VCaP (cell line): ENCODE results near the gene HERPUD2.
"Not testable (repeated sequence)": the region's sequence is repeated elsewhere in the genome, so short reads cannot be mapped to it uniquely, and the experiment has no call there.

Experiments
- H3K27ac ChIP-seq: fragments of 450-650 bp; 2 replicates; pipeline ENCODE4 v1.5.1; 2017
- CTCF ChIP-seq: fragments of 450-650 bp; conservative IDR thresholded peaks from 2 replicates; pipeline ENCODE4 v1.5.1; 2017; ENCODE audit warnings: mild to moderate bottlenecking, moderate library complexity

The HERPUD2 gene

DNA sequence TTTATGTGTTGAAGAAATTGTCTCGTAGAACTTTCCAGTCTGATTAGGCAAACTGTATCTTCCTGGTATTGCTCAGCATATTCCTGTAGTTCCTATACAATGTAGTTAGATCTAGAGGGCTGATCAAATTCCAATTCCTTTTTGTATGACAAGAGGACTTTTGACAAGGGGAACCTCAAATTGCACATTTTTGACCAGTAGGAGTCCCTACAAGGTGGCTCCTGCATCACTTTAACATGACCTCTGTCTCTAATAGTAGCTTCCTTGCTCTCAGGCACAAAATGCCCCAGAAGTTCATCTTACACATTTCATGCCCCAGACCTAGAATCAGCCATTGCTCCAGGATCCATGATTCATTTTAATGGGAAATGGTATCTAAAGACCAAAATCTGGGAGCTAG, 18.7 kb downstream of the HERPUD2 start:
- no peak overlapping the region for H3K27ac ChIP-seq
- TF ChIP-seq CTCF: no peak

DNA sequence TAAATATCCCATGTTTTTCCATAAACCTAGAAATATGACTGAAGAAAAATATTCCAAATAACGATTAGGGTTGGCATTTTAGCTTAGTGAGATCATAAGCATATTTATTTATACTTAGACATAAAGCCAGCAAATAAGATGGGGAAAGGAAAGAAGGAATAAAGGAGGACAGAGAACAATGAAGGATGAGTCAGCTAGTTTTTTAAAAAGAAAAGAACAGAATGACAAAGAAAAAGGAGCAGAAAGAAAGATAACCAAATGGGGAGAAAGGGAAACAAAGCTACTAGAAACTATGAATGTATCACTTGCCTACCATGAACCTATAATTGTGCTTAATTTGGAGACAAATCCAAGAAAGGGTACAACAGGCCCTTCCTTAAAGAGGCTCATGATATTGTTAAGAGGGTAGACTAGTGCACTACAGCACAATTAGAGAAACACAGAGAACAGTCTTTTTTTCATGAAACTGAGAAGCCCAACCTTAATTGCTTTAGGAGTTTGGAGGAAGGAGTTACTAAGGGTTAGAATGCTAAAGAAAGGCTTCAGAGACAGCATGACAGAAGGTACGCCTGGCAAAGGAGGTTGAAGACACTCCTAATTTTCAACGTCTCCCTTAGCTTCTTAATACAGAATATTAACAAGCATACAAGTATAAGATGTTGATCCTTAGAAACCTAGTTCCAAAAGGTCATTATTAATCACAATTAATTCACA, 23.9 kb downstream of the HERPUD2 start:
- TF ChIP-seq CTCF: no peak
- H3K27ac ChIP-seq: no peak overlapping the region

DNA sequence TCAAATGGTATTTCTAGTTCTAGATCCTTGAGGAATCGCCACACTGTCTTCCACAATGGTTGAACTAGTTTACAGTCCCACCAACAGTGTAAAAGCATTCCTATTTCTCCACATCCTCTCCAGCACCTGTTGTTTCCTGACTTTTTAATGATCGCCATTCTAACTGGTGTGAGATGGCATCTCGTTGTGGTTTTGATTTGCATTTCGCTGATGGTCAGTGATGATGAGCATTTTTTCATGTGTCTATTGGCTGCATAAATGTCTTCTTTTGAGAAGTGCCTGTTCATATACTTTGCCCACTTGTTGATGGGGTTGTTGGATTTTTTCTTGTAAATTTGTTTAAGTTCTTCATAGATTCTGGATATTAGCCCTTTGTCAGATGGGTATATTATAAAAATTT, 34.5 kb downstream of the HERPUD2 start:
- H3K27ac ChIP-seq: not testable (repeated sequence)

DNA sequence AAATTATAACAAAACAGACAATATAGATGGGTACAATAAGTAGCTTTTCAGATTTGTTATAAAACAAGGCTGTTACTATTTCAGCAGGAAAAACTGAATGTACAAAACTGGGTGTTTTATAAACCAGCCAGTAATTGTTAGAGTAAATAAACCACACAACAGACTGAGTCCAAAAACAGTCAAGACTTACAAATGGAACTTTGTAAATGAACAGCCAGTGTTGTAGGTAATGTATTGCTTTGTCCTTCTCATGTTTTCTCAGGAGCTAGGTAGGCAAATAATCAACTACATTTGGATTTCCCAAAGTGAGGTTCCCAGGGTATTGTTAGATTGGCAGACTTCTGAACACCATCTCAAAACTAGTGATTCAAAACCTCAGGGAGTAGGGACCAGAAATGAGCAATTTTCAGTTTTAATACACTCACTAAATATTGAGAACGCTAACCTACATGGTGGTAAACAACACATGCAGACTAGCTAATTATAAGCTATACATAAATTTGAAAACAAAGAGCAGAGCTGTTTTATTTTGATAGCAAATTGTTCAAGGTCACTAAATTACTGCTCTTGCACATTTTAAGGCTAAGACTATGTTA, 36.2 kb downstream of the HERPUD2 start:
- TF ChIP-seq CTCF: no peak
- no peak overlapping the region for H3K27ac ChIP-seq

- no peak for TF ChIP-seq CTCF
- no peak overlapping the region for H3K27ac ChIP-seq
These were observed 37.8 kb downstream of the HERPUD2 start for GRCh38 chr7:35657125-35657524.

GRCh38 chr7:35654558-35654957, 40.4 kb downstream of the HERPUD2 start:
- H3K27ac ChIP-seq: not testable (repeated sequence)

DNA sequence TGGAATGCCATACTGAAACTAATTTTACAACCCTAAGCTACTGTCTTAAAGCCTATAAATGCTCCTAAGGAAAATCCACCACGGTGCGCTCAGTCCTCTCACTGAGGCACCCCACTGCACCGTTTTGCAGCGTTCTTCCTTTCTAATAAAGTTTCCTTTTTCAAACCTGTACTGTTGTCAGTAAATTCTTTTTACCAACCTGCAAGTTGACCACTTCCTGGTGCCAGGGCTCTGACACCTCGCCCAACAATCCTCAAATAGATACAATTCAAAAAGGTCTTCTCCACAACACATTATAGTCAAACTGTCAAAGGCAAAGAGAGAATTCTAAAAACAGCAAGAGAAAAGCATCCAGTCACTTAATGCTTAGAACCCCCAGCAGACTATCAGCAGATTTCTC, 42.8 kb downstream of the HERPUD2 start:
- TF ChIP-seq CTCF: no peak
- H3K27ac ChIP-seq: no peak overlapping the region

GRCh38 chr7:35650751-35651150, 44.2 kb downstream of the HERPUD2 start:
- no peak for TF ChIP-seq CTCF
- H3K27ac ChIP-seq: no peak overlapping the region

DNA sequence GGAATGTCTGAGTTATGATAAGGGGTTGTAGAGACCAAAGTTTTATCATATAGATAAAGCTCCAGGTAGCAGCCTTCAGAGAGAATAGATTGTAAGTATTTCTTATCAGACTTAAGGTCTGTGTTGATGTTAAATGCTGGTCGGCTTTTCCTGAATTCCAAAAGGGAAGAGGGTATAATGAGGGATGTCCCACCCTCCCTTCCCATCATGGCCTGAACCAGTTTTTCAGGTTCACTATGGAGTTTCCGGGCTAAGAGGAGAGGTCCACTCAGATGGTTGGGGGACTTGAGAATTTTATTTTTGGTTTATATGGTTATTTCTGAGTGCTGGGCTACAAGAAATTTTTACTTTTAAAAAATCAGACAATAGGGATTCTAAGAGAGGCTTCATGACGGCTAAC, 45.2 kb downstream of the HERPUD2 start:
- no peak for TF ChIP-seq CTCF
- H3K27ac ChIP-seq: no peak overlapping the region
